ENCODE results near the gene VPS8. TPM values are rescaled to one million over a fixed set of nuclear protein-coding genes. Genes with fewer than 3 reads are reported as not detected.
A peak's percentile ranks its signal among the peaks of the same experiment; 100 is the strongest.

The VPS8 gene
- total and polyA plus RNA-seq, 2 donors (not counting 1 experiment from before 2014, with no cell fraction given) = 24.9 to 99.4 TPM

DNA sequence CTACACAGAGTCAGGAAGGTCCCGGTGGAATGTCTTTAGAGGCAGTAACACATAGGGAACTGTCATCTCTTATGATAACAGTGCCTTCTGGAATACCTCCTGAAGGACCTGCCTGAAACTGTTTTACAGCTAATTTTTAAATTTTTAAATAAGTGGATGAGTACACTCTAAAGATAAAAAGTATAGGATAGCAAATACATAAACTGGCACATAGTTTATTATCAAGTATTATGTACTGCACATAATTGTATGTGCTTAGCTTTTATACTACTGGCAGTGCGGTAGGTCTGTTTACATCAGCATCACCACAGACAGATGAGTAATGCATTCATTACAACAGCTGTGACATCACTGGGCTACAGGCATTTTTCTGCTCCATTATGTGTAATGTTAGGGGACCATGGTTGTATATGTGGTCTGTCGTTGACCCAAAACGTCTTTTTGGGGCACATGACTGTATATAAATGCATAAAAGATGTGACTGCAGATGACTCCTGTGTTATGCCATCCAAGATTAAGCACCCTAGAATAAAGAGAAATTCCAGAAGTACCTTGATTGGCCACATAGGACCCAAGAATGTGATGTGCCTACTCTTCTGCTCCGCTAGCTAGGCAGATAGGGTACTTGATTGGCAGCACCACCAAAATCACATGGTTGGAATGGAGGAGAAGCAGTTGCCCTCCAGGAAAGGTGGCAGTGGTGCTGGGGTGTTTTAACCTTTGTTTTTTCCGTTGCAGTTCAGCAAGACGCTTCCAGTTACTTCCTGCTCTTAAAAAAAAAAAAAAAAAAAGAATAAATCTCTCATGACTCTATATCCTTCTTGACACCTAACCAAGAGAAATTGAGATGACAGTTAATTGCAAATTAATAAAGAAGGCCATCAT is 3.3 kb downstream of the VPS8 start:
- Histone ChIP-seq H4K20me1 (ENCODE audit: control insufficient read depth, extremely low read depth, insufficient read depth, low read length) (no peaks in the 10 kb centered on the region), H3K4me3 (replicated peaks in 1 of 4; ENCODE audit: control extremely low read depth in 1 of 4, insufficient read depth in 1 of 4, low read depth in 3 of 4, low read length in 4 of 4) (no peak overlapping the region), H3K27me3 (ENCODE audit: control insufficient read depth, insufficient read depth, low read length) (no peaks in the 10 kb centered on the region), H3K27ac (ENCODE audit: insufficient read depth, low read length) (no peak overlapping the region), H3K79me2 (ENCODE audit: control insufficient read depth, insufficient read depth, low read length) (peaks cover 13% of the 10 kb centered on the region), H3K36me3 (ENCODE audit: control insufficient read depth, insufficient read depth, low read length) (peaks cover 2% of the 10 kb centered on the region), H3K9ac (ENCODE audit: insufficient read depth, low read length) (no peak overlapping the region), H3K4me1 (ENCODE audit: control insufficient read depth, extremely low read depth, insufficient read depth, low read length) (peaks cover 7% of the 10 kb centered on the region), H2AFZ (ENCODE audit: low read length) (no peak overlapping the region), H3K9me3 (ENCODE audit: control insufficient read depth, insufficient read depth, low read depth, low read length) (no peaks in the 10 kb centered on the region), H3K4me2 (ENCODE audit: extremely low read depth, insufficient read depth, low read length) (no peak overlapping the region)
- TF ChIP-seq, protein P1, sequence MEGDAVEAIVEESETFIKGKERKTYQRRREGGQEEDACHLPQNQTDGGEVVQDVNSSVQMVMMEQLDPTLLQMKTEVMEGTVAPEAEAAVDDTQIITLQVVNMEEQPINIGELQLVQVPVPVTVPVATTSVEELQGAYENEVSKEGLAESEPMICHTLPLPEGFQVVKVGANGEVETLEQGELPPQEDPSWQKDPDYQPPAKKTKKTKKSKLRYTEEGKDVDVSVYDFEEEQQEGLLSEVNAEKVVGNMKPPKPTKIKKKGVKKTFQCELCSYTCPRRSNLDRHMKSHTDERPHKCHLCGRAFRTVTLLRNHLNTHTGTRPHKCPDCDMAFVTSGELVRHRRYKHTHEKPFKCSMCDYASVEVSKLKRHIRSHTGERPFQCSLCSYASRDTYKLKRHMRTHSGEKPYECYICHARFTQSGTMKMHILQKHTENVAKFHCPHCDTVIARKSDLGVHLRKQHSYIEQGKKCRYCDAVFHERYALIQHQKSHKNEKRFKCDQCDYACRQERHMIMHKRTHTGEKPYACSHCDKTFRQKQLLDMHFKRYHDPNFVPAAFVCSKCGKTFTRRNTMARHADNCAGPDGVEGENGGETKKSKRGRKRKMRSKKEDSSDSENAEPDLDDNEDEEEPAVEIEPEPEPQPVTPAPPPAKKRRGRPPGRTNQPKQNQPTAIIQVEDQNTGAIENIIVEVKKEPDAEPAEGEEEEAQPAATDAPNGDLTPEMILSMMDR (conservative IDR thresholded peaks at IDR 0.05 in 1 of 2, IDR thresholded peaks at IDR 0.05 in 1 of 2; ENCODE audit: low read depth in 1 of 2, low read length in 2 of 2) = no peak
- TF ChIP-seq EZH2 (IDR thresholded peaks at IDR 0.05; ENCODE audit: low read length, missing control alignments) = no peak
- peak; percentile 90 to 91 for DNase-seq (ENCODE audit: low read depth in 2 of 2)

DNA sequence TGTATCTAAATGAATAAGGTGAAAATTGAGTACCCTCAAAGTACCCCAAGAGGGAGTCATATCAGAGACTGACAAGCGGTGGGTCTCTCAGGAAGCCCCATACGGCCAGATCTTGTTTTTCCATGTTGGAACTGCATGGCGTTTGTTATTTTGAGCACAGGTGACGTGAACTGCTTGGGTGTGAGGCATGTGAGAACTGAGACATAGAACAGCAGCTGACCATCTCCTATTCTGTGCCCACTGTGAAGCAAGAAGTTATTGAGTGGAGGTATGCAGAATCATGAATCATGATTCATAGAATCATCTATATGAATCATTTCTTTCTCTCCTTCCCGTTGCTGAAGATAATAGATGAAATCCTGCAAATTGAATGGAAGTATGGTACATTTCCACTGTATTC is 4.6 kb downstream of the VPS8 start:
- no peak for TF ChIP-seq EZH2 (IDR thresholded peaks at IDR 0.05; ENCODE audit: low read length, missing control alignments)
- TF ChIP-seq, protein P1 (conservative IDR thresholded peaks at IDR 0.05 in 1 of 2, IDR thresholded peaks at IDR 0.05 in 1 of 2; ENCODE audit: low read depth in 1 of 2, low read length in 2 of 2) = no peak
- H2AFZ ChIP-seq (ENCODE audit: low read length) = no peak overlapping the region
- no peaks in the 10 kb centered on the region for H4K20me1 ChIP-seq (ENCODE audit: control insufficient read depth, extremely low read depth, insufficient read depth, low read length)
- H3K9me3 ChIP-seq (ENCODE audit: control insufficient read depth, insufficient read depth, low read depth, low read length) = no peaks in the 10 kb centered on the region
- H3K27me3 ChIP-seq (ENCODE audit: control insufficient read depth, insufficient read depth, low read length) = no peaks in the 10 kb centered on the region
- no peak overlapping the region for H3K4me3 ChIP-seq (replicated peaks in 1 of 4; ENCODE audit: control extremely low read depth in 1 of 4, insufficient read depth in 1 of 4, low read depth in 3 of 4, low read length in 4 of 4)
- peak; percentile 4 to 61 for DNase-seq (ENCODE audit: low read depth in 2 of 2)
- H3K9ac ChIP-seq (ENCODE audit: insufficient read depth, low read length) = no peak overlapping the region
- H3K79me2 ChIP-seq (ENCODE audit: control insufficient read depth, insufficient read depth, low read length) = peaks cover 13% of the 10 kb centered on the region
- peaks cover 7% of the 10 kb centered on the region for H3K4me1 ChIP-seq (ENCODE audit: control insufficient read depth, extremely low read depth, insufficient read depth, low read length)
- no peak overlapping the region for H3K27ac ChIP-seq (ENCODE audit: insufficient read depth, low read length)
- H3K36me3 ChIP-seq (ENCODE audit: control insufficient read depth, insufficient read depth, low read length) = peaks cover 2% of the 10 kb centered on the region
- no peak overlapping the region for H3K4me2 ChIP-seq (ENCODE audit: extremely low read depth, insufficient read depth, low read length)

DNA sequence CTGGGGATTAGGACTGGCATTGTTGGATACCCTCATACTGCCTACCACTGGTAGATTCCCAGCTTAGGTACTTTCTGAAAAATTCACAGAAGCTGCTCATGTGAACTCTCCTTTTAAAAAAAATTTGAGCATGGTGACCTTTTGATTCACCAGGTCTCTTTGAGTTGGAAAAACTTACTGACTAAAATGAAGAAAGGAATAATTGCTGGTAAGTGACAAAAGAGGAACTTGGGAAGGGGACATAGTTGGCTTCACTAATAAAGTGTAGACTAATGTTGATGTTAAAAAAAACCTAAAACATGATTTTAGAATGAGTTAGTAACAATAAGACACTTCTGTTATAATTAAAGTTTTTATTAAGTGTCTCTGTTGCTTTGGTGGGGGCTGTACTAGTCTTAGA is 8.6 kb downstream of the VPS8 start:
- Histone ChIP-seq H3K4me3 (replicated peaks in 1 of 4; ENCODE audit: control extremely low read depth in 1 of 4, insufficient read depth in 1 of 4, low read depth in 3 of 4, low read length in 4 of 4) (no peak overlapping the region), H3K27me3 (ENCODE audit: control insufficient read depth, insufficient read depth, low read length) (no peaks in the 10 kb centered on the region), H3K27ac (ENCODE audit: insufficient read depth, low read length) (no peak overlapping the region), H2AFZ (ENCODE audit: low read length) (no peak overlapping the region), H3K79me2 (ENCODE audit: control insufficient read depth, insufficient read depth, low read length) (peaks cover 1% of the 10 kb centered on the region), H3K4me1 (ENCODE audit: control insufficient read depth, extremely low read depth, insufficient read depth, low read length) (no peaks in the 10 kb centered on the region), H3K36me3 (ENCODE audit: control insufficient read depth, insufficient read depth, low read length) (peaks cover 2% of the 10 kb centered on the region), H3K9ac (ENCODE audit: insufficient read depth, low read length) (no peak overlapping the region), H3K9me3 (ENCODE audit: control insufficient read depth, insufficient read depth, low read depth, low read length) (no peaks in the 10 kb centered on the region), H4K20me1 (ENCODE audit: control insufficient read depth, extremely low read depth, insufficient read depth, low read length) (no peaks in the 10 kb centered on the region), H3K4me2 (ENCODE audit: extremely low read depth, insufficient read depth, low read length) (no peak overlapping the region)
- no peak for DNase-seq (ENCODE audit: low read depth in 2 of 2)
- TF ChIP-seq EZH2 (IDR thresholded peaks at IDR 0.05; ENCODE audit: low read length, missing control alignments) = no peak
- TF ChIP-seq, protein P1 (conservative IDR thresholded peaks at IDR 0.05 in 1 of 2, IDR thresholded peaks at IDR 0.05 in 1 of 2; ENCODE audit: low read depth in 1 of 2, low read length in 2 of 2) = no peak
